Astrocyte of the cerebellum (primary cell): ENCODE measurements around the gene GCFC2.

Source experiments
- DNase-seq: peaks from one replicate; pipeline ENCODE4 v3.0.0-alpha.2; 2011; ENCODE audit warnings: low read depth
- H3K4me3 ChIP-seq: 2 replicates; pipeline ENCODE4 v1.5.1; 2011; ENCODE audit warnings: mild to moderate bottlenecking, low read depth, low read length, moderate library complexity
- CTCF ChIP-seq: IDR thresholded peaks from 2 replicates; pipeline ENCODE4 v1.5.1; 2012; ENCODE audit warnings: low read length, low read depth, moderate library complexity, mild to moderate bottlenecking; ENCODE audit errors: missing control alignments
- in situ Hi-C: cut with HindIII; loops from 2 replicates; pipeline ENCODE4 v1.10.0; 2017; ENCODE audit warnings: low sequenced_read_pairs

Gene GCFC2

GRCh38 chr2:75622929-75623328, 87.8 kb downstream of the GCFC2 start:
- TF ChIP-seq CTCF, result no peak
- in situ Hi-C loops, result no loop called here
- no peak for DNase-seq
- H3K4me3 ChIP-seq, result no peak overlapping the region

GRCh38 chr2:75622500-75622899, 88.2 kb downstream of the GCFC2 start:
- no peak for TF ChIP-seq CTCF
- no peak overlapping the region for H3K4me3 ChIP-seq
- no peak for DNase-seq
- in situ Hi-C loops, result no loop called here

GRCh38 chr2:75621228-75621627, 89.5 kb downstream of the GCFC2 start:
- no peak for DNase-seq
- H3K4me3 ChIP-seq, result no peak overlapping the region
- no peak for TF ChIP-seq CTCF
- in situ Hi-C loops, result no loop called here

GRCh38 chr2:75619956-75620740, 90.6 kb downstream of the GCFC2 start:
- DNase-seq, result no peak
- TF ChIP-seq CTCF, result no peak
- H3K4me3 ChIP-seq, result no peak overlapping the region
- in situ Hi-C loops, result loop anchor here (5.0 kb wide), 1 partner anchor 158 kb away; no protein-coding TSS in a partner anchor

- TF ChIP-seq CTCF, result no peak
- no peak overlapping the region for H3K4me3 ChIP-seq
- no peak for DNase-seq
- in situ Hi-C loops, result loop anchor here (5.0 kb wide), 1 partner anchor 155 kb away; no protein-coding TSS in a partner anchor
Measured at GRCh38 chr2:75616933-75617332, 93.8 kb downstream of the GCFC2 start.

GRCh38 chr2:75616406-75616805, 94.3 kb downstream of the GCFC2 start:
- in situ Hi-C loops, result loop anchor here (5.0 kb wide), 1 partner anchor 154 kb away; no protein-coding TSS in a partner anchor
- TF ChIP-seq CTCF, result no peak
- DNase-seq, result no peak
- no peak overlapping the region for H3K4me3 ChIP-seq
